Neural progenitor cell (in vitro differentiated cells): ENCODE results near the gene SLC22A23. TPM values are rescaled to one million over a fixed set of nuclear protein-coding genes. Genes with fewer than 3 reads are reported as not detected.
A peak's percentile ranks its signal among the peaks of the same experiment; 100 is the strongest.

Source experiments
- DNase-seq: peaks from one replicate; pipeline ENCODE4 v3.0.0-alpha.2; 2016; ENCODE audit warnings: low spot score
- H2AFZ ChIP-seq: fragments of 200-600 bp; sonication (generic); replicated peaks from 2 replicates; pipeline ENCODE4 v1.6.1; 2016; ENCODE audit warnings: antibody characterized with exemption
- H3F3A ChIP-seq: fragments of 200-600 bp; sonication (generic); 2 replicates; pipeline ENCODE4 v1.6.1; 2016; ENCODE audit warnings: antibody characterized with exemption, low read depth
- H3K27ac ChIP-seq: fragments of 200-600 bp; sonication (generic); 2 replicates; pipeline ENCODE4 v1.5.1; 2016; ENCODE audit warnings: mild to moderate bottlenecking
- H3K27me3 ChIP-seq: fragments of 200-600 bp; sonication (generic); 2 replicates; pipeline ENCODE4 v1.6.1; 2016; ENCODE audit warnings: mild to moderate bottlenecking, moderate library complexity
- H3K36me3 ChIP-seq: fragments of 200-600 bp; sonication (generic); 2 replicates; pipeline ENCODE4 v1.5.1; 2016
- H3K4me1 ChIP-seq: fragments of 200-600 bp; sonication (generic); 2 replicates; pipeline ENCODE4 v1.6.1; 2016; ENCODE audit warnings: mixed run types
- H3K4me2 ChIP-seq: fragments of 200-600 bp; sonication (generic); 2 replicates; pipeline ENCODE4 v1.6.1; 2016
- H3K4me3 ChIP-seq: fragments of 200-600 bp; sonication (generic); 2 replicates; pipeline ENCODE4 v1.5.1; 2016
- H3K79me2 ChIP-seq: fragments of 200-600 bp; sonication (generic); 2 replicates; pipeline ENCODE4 v1.6.1; 2016; ENCODE audit warnings: low read depth
- H3K9ac ChIP-seq: fragments of 200-600 bp; sonication (generic); 2 replicates; pipeline ENCODE4 v1.6.1; 2016
- H3K9me3 ChIP-seq: fragments of 200-600 bp; sonication (generic); 2 replicates; pipeline ENCODE4 v1.5.1; 2016; ENCODE audit warnings: low read depth
- H4K20me1 ChIP-seq: fragments of 200-600 bp; sonication (generic); 2 replicates; pipeline ENCODE4 v1.6.1; 2016; ENCODE audit warnings: low read depth
- H3K27ac Mint-ChIP-seq: 3 replicates; pipeline ENCODE4 v1.8.0; 2021; ENCODE audit warnings: mixed read lengths
- H3K27me3 Mint-ChIP-seq: 2 replicates; pipeline ENCODE4 v1.8.0; 2022; ENCODE audit warnings: low read depth, mild to moderate bottlenecking, inconsistent platforms, moderate library complexity, mixed read lengths; ENCODE audit not compliant: insufficient read depth
- H3K36me3 Mint-ChIP-seq: 3 replicates; pipeline ENCODE4 v1.8.0; 2021; ENCODE audit warnings: mixed read lengths
- H3K4me1 Mint-ChIP-seq: 3 replicates; pipeline ENCODE4 v1.8.0; 2021; ENCODE audit warnings: mixed read lengths
- H3K4me3 Mint-ChIP-seq: 3 replicates; pipeline ENCODE4 v1.8.0; 2021; ENCODE audit warnings: mild to moderate bottlenecking, moderate library complexity, mixed read lengths
- H3K9me3 Mint-ChIP-seq: 3 replicates; pipeline ENCODE4 v1.8.0; 2020; ENCODE audit warnings: mixed read lengths
- CTCF ChIP-seq: fragments of 200-600 bp; sonication (generic); IDR thresholded peaks from 2 replicates; pipeline ENCODE4 v1.5.1; 2017; ENCODE audit warnings: antibody characterized with exemption, mild to moderate bottlenecking
- EZH2 ChIP-seq: fragments of 200-600 bp; sonication (generic); IDR thresholded peaks from 2 replicates; pipeline ENCODE4 v1.6.1; 2017; ENCODE audit warnings: antibody characterized with exemption, mild to moderate bottlenecking, moderate library complexity
- EZH2phosphoT487 ChIP-seq: fragments of 200-600 bp; sonication (generic); IDR thresholded peaks from 2 replicates; pipeline ENCODE4 v1.6.1; 2017; ENCODE audit warnings: antibody characterized with exemption
- total RNA-seq: library from RNA; depleted of rRNA; stranded (reverse); fragments of >200 nt; gene quantifications from 2 replicates; pipeline ENCODE4 v1.2.3, GENCODE V29; 2015; ENCODE audit warnings: low replicate concordance

SLC22A23 gene
- total RNA-seq, 1 donor from 2014 or later: 0.99 TPM

- no peak overlapping the region for H2AFZ ChIP-seq
Measured at GRCh38 chr6:3273707-3274521, 182.9 kb downstream of the SLC22A23 start.

GRCh38 chr6:3272911-3273547 is 183.8 kb downstream of the SLC22A23 start:
- Histone ChIP-seq H3K9ac (no peak overlapping the region), H4K20me1 (peaks cover 9% of the 10 kb centered on the region), H3K36me3 (no peaks in the 10 kb centered on the region), H3K4me1 (no peaks in the 10 kb centered on the region), H3K9me3 (no peaks in the 10 kb centered on the region), H3K27me3 (no peaks in the 10 kb centered on the region), H2AFZ (no peak overlapping the region), H3K4me2 (no peak overlapping the region), H3K27ac (no peak overlapping the region), H3K4me3 (no peak overlapping the region), H3K79me2 (peaks cover 7% of the 10 kb centered on the region), H3F3A (peaks cover 8% of the 10 kb centered on the region)
- Mint-ChIP-seq H3K4me3 (no peak overlapping the region), H3K4me1 (no peaks in the 10 kb centered on the region), H3K27ac (no peak overlapping the region), H3K27me3 (peaks cover 5% of the 10 kb centered on the region), H3K36me3 (peaks cover 42% of the 10 kb centered on the region), H3K9me3 (no peaks in the 10 kb centered on the region)
- DNase-seq: no peak
- TF ChIP-seq EZH2 (no peak), EZH2phosphoT487 (no peak), CTCF (no peak)

More at GRCh38 chr6:3273707-3274521, 182.9 kb downstream of the SLC22A23 start:
- Histone ChIP-seq H3K27me3 (no peaks in the 10 kb centered on the region), H3K36me3 (no peaks in the 10 kb centered on the region), H3F3A (peaks cover 16% of the 10 kb centered on the region), H3K4me2 (no peak overlapping the region), H4K20me1 (peaks cover 3% of the 10 kb centered on the region), H3K9ac (no peak overlapping the region), H3K79me2 (peaks cover 7% of the 10 kb centered on the region), H3K4me3 (no peak overlapping the region), H3K27ac (no peak overlapping the region), H3K9me3 (no peaks in the 10 kb centered on the region), H3K4me1 (no peaks in the 10 kb centered on the region)
- no peak for TF ChIP-seq EZH2phosphoT487
- no peak for TF ChIP-seq EZH2
- no peak for TF ChIP-seq CTCF
- Mint-ChIP-seq H3K36me3 (peaks cover 42% of the 10 kb centered on the region), H3K27ac (peak overlapping the region; percentile 44), H3K4me3 (no peak overlapping the region), H3K9me3 (no peaks in the 10 kb centered on the region), H3K4me1 (peaks cover 5% of the 10 kb centered on the region), H3K27me3 (peaks cover 5% of the 10 kb centered on the region)
- DNase-seq: no peak

DNA sequence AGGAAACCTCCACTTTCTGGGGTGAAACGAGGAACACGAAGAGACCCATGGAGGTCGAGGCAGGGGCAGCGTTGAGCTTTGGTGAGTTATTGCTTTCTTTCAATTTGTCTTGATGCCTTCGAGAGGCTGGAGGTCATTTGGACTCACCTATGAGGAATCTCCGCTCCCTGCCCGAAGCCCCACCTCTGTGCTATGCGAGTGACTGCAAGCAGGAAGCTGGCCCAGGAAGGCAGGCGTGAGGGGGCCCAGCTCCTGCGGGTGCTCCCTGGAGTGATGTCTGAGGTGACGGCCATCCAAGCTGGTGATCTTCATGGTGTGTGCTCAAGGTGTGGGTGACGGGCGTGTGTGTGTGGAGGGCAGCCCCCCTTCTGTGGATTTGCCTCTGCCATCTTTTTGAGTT is 185.1 kb downstream of the SLC22A23 start:
- Histone ChIP-seq H3K4me1 (no peaks in the 10 kb centered on the region), H3K4me2 (no peak overlapping the region), H2AFZ (no peak overlapping the region), H3K27ac (no peak overlapping the region), H3K36me3 (no peaks in the 10 kb centered on the region), H3K9ac (no peak overlapping the region), H4K20me1 (peaks cover 19% of the 10 kb centered on the region), H3F3A (peaks cover 3% of the 10 kb centered on the region), H3K4me3 (no peak overlapping the region), H3K27me3 (no peaks in the 10 kb centered on the region), H3K79me2 (peaks cover 7% of the 10 kb centered on the region), H3K9me3 (no peaks in the 10 kb centered on the region)
- Mint-ChIP-seq H3K4me1 (peaks cover 2% of the 10 kb centered on the region), H3K27me3 (peaks cover 5% of the 10 kb centered on the region), H3K9me3 (no peaks in the 10 kb centered on the region), H3K4me3 (no peak overlapping the region), H3K27ac (peak overlapping the region; percentile 70), H3K36me3 (peaks cover 42% of the 10 kb centered on the region)
- DNase-seq: no peak
- TF ChIP-seq EZH2: no peak
- no peak for TF ChIP-seq EZH2phosphoT487
- no peak for TF ChIP-seq CTCF
